ENCODE measurements around the gene MEGF6.
"Not testable (repeated sequence)": the region's sequence is repeated elsewhere in the genome, so short reads cannot be mapped to it uniquely, and the experiment has no call there.

DNA sequence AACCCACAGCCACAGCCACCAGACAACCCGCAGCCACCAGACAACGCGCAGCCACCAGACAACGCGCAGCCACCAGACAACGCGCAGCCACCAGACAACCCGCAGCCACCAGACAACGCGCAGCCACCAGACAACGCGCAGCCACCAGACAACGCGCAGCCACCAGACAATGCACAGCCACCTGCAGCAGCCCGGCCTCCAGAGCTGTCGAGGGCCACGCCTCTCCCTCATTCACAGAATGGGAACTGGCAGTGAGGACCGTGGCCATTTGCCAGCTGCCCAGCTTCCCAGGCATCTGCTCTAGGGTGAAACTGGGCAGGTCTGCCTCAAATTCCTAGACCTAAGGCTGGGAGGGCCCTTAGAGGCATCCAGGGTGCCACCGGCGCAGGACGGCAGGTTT is 27.6 kb downstream of the MEGF6 start:
- TF ChIP-seq, protein P1, sequence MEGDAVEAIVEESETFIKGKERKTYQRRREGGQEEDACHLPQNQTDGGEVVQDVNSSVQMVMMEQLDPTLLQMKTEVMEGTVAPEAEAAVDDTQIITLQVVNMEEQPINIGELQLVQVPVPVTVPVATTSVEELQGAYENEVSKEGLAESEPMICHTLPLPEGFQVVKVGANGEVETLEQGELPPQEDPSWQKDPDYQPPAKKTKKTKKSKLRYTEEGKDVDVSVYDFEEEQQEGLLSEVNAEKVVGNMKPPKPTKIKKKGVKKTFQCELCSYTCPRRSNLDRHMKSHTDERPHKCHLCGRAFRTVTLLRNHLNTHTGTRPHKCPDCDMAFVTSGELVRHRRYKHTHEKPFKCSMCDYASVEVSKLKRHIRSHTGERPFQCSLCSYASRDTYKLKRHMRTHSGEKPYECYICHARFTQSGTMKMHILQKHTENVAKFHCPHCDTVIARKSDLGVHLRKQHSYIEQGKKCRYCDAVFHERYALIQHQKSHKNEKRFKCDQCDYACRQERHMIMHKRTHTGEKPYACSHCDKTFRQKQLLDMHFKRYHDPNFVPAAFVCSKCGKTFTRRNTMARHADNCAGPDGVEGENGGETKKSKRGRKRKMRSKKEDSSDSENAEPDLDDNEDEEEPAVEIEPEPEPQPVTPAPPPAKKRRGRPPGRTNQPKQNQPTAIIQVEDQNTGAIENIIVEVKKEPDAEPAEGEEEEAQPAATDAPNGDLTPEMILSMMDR (IDR thresholded peaks at IDR 0.05): not testable (repeated sequence)
- not testable (repeated sequence) for TF ChIP-seq POLR2A, EP300 (IDR thresholded peaks at IDR 0.05)

All from suprapubic skin (tissue), 3 donors.